KMS-11 (cell line): ENCODE results near the gene NLRP1.

Experiments
- H2AFZ ChIP-seq: fragments of 200-600 bp; sonication (generic); 2 replicates; pipeline ENCODE4 v1.6.1; 2016; ENCODE audit warnings: antibody characterized with exemption, mixed run types, low read depth
- H3K27ac ChIP-seq: fragments of 200-600 bp; sonication (generic); 2 replicates; pipeline ENCODE4 v1.6.1; 2016; ENCODE audit warnings: mild to moderate bottlenecking, mixed run types
- H3K27me3 ChIP-seq: fragments of 200-600 bp; sonication (generic); 2 replicates; pipeline ENCODE4 v1.6.1; 2017; ENCODE audit warnings: mild to moderate bottlenecking, low read depth, mixed run types, moderate library complexity; ENCODE audit not compliant: insufficient read depth
- H3K36me3 ChIP-seq: fragments of 200-600 bp; sonication (generic); 2 replicates; pipeline ENCODE4 v1.6.1; 2017; ENCODE audit warnings: mild to moderate bottlenecking, mixed run types; ENCODE audit not compliant: insufficient read depth
- H3K4me1 ChIP-seq: fragments of 200-600 bp; sonication (generic); 2 replicates; pipeline ENCODE4 v1.6.1; 2016; ENCODE audit warnings: mild to moderate bottlenecking, low read depth, mixed run types; ENCODE audit not compliant: poor library complexity, severe bottlenecking
- H3K4me2 ChIP-seq: fragments of 200-600 bp; sonication (generic); 2 replicates; pipeline ENCODE4 v1.7.0; 2016; ENCODE audit warnings: mild to moderate bottlenecking, mixed run types
- H3K4me3 ChIP-seq: fragments of 200-600 bp; sonication (generic); IDR thresholded peaks from 2 replicates; pipeline ENCODE4 v1.6.1; 2017; ENCODE audit warnings: low read depth, low read length, mixed read lengths; ENCODE audit not compliant: insufficient read depth
- H3K79me2 ChIP-seq: fragments of 200-600 bp; sonication (generic); 2 replicates; pipeline ENCODE4 v1.6.1; 2016; ENCODE audit warnings: low read depth, mixed run types; ENCODE audit not compliant: insufficient read depth
- H3K9ac ChIP-seq: fragments of 200-600 bp; sonication (generic); 2 replicates; pipeline ENCODE4 v1.6.1; 2016; ENCODE audit warnings: mild to moderate bottlenecking, mixed run types
- H4K20me1 ChIP-seq: fragments of 200-600 bp; sonication (generic); 2 replicates; pipeline ENCODE4 v1.6.1; 2016; ENCODE audit warnings: mild to moderate bottlenecking, mixed run types; ENCODE audit not compliant: insufficient read depth
- TF ChIP-seq, protein P1 (sequence below): fragments of 200-600 bp; sonication (generic); conservative IDR thresholded peaks from 2 replicates; pipeline ENCODE4 v1.6.1; 2017; ENCODE audit warnings: low read depth, mild to moderate bottlenecking, antibody characterized with exemption, low read length, moderate library complexity, mixed read lengths

NLRP1 gene

DNA sequence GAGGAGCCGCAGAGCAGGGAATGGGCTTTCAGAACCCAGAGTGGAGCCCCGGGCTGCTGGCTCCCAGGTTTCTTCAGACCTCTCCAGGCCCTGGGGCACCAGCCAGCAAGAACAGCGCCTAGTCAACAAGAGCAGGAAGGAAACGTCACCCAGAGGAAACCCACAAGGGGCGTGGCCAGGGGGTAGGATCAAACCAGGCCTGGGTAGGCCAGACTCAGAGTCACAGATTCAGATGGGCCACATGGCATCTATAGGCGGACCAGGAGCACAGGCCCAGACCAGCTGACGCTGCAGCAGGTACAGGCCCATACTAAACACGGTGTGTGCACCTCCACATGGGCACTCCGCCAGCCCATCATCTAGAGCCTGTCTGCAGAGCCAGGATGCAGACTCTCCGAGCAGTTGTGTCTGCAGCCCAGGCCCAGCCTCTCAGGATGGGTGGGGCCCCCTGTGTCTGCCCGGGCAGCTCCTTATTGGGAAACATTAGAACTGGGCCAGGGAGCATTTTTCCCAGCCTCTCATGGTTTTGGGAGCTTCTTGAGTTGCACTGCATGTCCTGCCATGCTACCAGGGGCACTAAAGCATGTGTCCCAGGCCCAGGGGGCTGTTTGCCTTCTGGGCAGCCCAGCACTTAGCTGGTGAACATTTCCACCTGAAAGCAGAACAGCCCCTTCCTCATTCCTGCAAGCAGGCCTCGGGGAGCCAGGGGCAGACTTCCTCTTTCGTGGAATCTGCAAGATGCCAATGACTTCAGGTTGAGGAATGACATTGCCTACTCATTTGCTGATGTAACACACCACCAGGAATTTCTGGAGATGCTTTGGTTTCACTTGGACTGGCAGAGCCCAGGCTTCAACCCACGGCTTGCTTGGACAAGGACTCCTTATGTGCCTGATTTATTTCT is at the start of gene NLRP1:
NLRP1 (minus strand) TSS at position 127 of the 904 bp plus-strand sequence. CDS start 552 bp downstream, outside the sequence.
- TF ChIP-seq, protein P1, sequence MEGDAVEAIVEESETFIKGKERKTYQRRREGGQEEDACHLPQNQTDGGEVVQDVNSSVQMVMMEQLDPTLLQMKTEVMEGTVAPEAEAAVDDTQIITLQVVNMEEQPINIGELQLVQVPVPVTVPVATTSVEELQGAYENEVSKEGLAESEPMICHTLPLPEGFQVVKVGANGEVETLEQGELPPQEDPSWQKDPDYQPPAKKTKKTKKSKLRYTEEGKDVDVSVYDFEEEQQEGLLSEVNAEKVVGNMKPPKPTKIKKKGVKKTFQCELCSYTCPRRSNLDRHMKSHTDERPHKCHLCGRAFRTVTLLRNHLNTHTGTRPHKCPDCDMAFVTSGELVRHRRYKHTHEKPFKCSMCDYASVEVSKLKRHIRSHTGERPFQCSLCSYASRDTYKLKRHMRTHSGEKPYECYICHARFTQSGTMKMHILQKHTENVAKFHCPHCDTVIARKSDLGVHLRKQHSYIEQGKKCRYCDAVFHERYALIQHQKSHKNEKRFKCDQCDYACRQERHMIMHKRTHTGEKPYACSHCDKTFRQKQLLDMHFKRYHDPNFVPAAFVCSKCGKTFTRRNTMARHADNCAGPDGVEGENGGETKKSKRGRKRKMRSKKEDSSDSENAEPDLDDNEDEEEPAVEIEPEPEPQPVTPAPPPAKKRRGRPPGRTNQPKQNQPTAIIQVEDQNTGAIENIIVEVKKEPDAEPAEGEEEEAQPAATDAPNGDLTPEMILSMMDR = no peak
- Histone ChIP-seq H3K36me3 (no peaks in the 10 kb centered on the region), H3K79me2 (no peaks in the 10 kb centered on the region), H2AFZ (peak within 1 kb of the TSS; percentile 44; the same call in 1 of the 2 replicates), H3K4me1 (peaks cover 29% of the 10 kb centered on the region), H3K27me3 (no peaks in the 10 kb centered on the region), H3K9ac (0 out of 2 replicates have a peak within 1 kb of the TSS, but pooled peaks have one; percentile 30), H3K4me3 (no peak within 1 kb of the TSS), H3K4me2 (peak within 1 kb of the TSS; percentile 25; the same call in 1 of the 2 replicates), H3K27ac (0 out of 2 replicates have a peak within 1 kb of the TSS, but pooled peaks have one; percentile 11), H4K20me1 (no peaks in the 10 kb centered on the region)

DNA sequence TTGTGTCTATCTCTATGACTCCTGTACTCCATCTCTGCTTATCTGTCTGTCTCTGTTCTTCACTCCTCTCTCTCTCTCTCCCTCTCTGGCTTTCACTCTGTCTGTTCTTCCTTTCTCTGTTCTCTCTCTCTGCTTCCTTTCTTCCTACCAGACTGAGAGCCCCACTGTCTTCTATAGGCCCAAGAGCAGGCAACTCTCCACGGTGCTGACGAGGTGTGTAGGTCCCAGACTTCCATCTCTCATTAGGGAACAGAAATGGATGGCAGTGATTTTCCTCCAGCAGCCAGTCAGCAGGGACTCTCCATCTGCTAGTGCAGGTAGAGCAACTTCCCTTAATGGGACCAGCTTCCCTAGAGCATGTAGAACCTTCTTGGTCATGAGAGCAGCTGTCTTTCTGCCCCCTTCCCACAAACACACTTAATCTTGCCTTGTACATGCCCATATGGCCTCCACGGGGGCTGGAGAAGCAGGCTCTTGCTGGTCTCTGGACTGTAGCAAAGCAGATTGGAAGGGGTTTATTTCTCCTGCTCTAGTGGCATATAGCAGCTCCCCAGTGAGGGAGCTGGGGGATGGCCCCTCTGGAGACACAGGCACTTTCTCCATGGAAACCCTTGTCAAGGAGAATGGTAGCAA is 47.8 kb upstream of the NLRP1 start:
- Histone ChIP-seq H3K4me1 (no peaks in the 10 kb centered on the region), H3K4me2 (no peak overlapping the region), H3K79me2 (no peaks in the 10 kb centered on the region), H4K20me1 (no peaks in the 10 kb centered on the region), H3K9ac (no peak overlapping the region), H3K36me3 (no peaks in the 10 kb centered on the region), H2AFZ (no peak overlapping the region), H3K27ac (no peak overlapping the region), H3K27me3 (no peaks in the 10 kb centered on the region), H3K4me3 (no peak overlapping the region)
- TF ChIP-seq, protein P1 = no peak

DNA sequence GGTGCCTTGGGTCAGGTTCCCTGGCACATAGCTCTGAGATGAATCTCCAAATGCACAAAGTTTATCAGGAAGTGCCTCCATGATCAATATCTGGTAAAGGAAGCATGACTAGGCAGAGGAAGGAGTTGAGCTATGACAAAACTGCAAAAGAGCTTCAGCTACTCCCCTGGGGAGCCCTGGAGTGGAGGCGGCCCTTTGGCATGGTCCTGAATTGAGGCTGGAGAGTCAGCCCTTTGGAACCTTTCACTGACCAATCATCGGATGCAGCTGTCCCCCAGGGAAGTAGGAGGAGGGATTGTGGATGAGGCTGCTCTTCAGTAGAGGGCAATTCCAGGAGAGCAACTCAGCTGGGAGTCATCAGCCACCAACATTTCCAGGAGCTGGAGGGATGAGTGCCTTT is 46.1 kb upstream of the NLRP1 start:
- Histone ChIP-seq H3K9ac (no peak overlapping the region), H4K20me1 (no peaks in the 10 kb centered on the region), H3K27ac (no peak overlapping the region), H3K79me2 (no peaks in the 10 kb centered on the region), H3K4me3 (no peak overlapping the region), H3K36me3 (no peaks in the 10 kb centered on the region), H2AFZ (no peak overlapping the region), H3K4me1 (no peaks in the 10 kb centered on the region), H3K4me2 (no peak overlapping the region), H3K27me3 (no peaks in the 10 kb centered on the region)
- TF ChIP-seq, protein P1 = no peak

DNA sequence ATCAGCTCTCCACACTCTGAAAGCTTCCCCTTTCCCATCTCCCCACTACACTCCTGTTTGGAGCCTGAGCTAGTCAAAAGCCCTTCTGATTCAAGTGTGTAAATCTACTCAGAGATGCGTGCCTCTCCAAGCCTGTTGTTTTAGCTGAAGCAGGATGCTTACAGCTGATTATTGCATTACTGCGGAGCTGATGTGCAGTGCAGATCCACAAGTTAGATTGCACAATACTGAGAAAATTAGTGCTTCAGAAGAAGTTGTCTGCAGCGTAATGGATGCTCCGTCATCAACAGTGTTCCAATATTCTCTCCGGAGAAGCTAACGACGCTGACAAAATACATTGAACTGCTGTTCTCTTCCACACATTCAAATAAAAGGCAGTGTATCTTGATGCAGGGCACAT is 44.8 kb upstream of the NLRP1 start:
- Histone ChIP-seq H2AFZ (no peak overlapping the region), H3K4me1 (no peaks in the 10 kb centered on the region), H3K9ac (no peak overlapping the region), H4K20me1 (no peaks in the 10 kb centered on the region), H3K79me2 (no peaks in the 10 kb centered on the region), H3K4me2 (no peak overlapping the region), H3K36me3 (no peaks in the 10 kb centered on the region), H3K27me3 (no peaks in the 10 kb centered on the region), H3K27ac (no peak overlapping the region), H3K4me3 (no peak overlapping the region)
- TF ChIP-seq, protein P1 = no peak
